ENCODE measurements around the gene ZNF462.

GRCh38 chr9:106890608-106891007 lies 27.6 kb downstream of the ZNF462 start:
- TF ChIP-seq POLR2A (IDR thresholded peaks at IDR 0.05) = no peak
- TF ChIP-seq, protein P1, sequence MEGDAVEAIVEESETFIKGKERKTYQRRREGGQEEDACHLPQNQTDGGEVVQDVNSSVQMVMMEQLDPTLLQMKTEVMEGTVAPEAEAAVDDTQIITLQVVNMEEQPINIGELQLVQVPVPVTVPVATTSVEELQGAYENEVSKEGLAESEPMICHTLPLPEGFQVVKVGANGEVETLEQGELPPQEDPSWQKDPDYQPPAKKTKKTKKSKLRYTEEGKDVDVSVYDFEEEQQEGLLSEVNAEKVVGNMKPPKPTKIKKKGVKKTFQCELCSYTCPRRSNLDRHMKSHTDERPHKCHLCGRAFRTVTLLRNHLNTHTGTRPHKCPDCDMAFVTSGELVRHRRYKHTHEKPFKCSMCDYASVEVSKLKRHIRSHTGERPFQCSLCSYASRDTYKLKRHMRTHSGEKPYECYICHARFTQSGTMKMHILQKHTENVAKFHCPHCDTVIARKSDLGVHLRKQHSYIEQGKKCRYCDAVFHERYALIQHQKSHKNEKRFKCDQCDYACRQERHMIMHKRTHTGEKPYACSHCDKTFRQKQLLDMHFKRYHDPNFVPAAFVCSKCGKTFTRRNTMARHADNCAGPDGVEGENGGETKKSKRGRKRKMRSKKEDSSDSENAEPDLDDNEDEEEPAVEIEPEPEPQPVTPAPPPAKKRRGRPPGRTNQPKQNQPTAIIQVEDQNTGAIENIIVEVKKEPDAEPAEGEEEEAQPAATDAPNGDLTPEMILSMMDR (IDR thresholded peaks at IDR 0.05) = no peak

Measured in tibial nerve (tissue), 3 donors.